ENCODE measurements around the gene KIAA1217. TPM values are rescaled to one million over a fixed set of nuclear protein-coding genes. Genes with fewer than 3 reads are reported as not detected.

KIAA1217 gene
- total and polyA plus RNA-seq, 9 of the 15 experiments (the other 6 are each of a cell fraction or from before 2014, with no cell fraction given): 0.04 TPM; not detected in 8

GRCh38 chr10:24272374-24272773, 63.4 kb downstream of the KIAA1217 start (continued):
- TF ChIP-seq ZNF318 (IDR thresholded peaks at IDR 0.05; ENCODE audit: borderline replicate concordance in 1 of 2, low read depth in 1 of 2): no peak
- TF ChIP-seq SIN3A (IDR thresholded peaks at IDR 0.05; ENCODE audit: borderline replicate concordance in 2 of 2, control insufficient read depth in 1 of 2, low read depth in 2 of 2, low read length in 2 of 2): no peak
- no peak for TF ChIP-seq ZNF507 (tag; conservative IDR thresholded peaks at IDR 0.05)
- TF ChIP-seq POLR2AphosphoS2 (IDR thresholded peaks at IDR 0.05; ENCODE audit: low read length): no peak
